GM20431 (cell line): ENCODE data around the gene CCM2L.

Source experiments
- in situ Hi-C: fragments of 300-500 bp; cut with MseI, MboI; formaldehyde crosslinking; loops from one replicate; pipeline ENCODE4 v1.15.0; 2020; ENCODE audit warnings: low sequenced_read_pairs; ENCODE audit not compliant: unreplicated experiment

The CCM2L gene

DNA sequence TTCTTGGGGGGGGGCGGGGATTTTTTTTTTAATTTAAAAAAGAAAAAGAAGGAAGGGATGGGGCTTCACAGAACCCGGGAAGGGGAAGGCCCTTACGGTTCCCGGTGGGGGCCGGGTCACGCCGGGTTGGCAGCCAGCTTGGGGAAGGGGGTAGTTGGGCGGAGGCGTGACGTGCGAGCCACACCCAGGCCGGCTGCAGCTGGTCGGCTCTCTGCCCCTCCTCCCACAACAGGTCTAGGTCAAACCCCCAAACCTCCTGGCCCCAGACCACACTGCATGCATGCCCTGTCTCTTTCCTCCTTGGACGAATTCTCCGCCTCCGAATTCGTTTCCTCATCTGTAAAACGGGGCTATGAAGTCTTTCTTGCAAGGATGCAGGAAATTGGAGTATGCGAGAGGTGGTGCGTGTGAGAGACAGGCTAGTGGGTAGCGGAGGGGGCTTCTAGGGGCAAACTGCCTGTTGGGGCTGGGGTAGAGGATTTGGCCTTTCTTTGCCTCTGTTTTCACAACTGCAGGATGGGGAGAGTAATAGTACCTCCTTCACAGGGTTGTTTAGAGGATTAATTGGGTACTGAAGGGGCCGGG lies 42.6 kb downstream of the CCM2L start:
- in situ Hi-C loops = no loop called here

DNA sequence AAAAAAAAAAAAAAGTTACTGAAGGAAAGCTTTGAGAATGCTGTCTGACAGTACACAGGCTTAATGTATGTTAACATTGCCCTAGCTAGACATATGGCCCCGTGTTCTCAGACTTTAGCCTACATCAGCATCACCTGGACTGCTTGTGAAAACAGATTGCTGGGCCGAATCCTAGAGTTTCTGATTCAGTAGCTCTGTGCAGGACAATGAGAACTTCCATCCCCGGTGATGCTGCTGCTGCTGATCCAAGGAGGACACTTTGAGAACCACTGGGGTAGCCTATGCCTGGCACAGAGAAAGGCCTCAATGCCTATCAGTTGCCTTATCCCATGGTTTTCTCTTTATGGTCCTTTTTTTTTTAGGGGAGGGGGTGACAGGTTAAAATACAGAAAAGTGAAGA lies 43.4 kb downstream of the CCM2L start:
- in situ Hi-C loops = no loop called here

DNA sequence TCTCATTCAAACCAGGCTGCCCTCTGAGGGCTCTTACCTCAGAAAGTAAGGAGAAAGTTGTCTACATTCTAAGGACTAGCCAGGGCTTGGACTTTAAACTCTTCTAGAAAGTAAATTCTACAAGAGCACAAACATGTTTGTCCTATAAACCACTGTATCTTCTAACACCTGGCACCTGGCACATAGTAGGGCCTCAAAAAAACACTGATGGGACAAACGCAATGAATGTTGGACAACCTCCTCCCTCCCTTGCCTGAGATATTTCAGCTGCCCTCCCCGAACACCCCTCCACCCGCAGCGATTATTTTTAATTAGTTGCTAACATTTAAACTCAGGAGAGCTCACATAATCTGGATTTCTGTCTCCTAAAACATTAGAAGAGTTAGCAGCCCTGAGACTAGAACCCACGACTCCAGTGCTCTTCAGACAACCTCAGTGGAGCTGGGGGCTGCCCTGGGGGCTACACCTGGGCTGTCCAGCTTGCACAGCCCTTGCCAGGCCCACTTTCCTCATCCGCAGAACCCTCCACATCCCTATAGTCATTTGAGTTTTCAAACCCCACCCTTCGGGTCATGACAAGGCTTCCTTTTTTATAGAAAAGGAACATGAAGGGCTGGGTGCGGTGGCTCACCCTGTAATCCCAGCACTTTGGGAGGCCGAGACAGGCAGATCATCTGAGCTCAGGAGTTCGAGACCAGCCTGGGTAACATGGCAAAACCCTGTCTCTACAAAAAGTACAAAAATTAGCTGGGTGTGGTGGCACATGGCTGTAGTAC lies 46.7 kb downstream of the CCM2L start:
- in situ Hi-C loops = no loop called here

DNA sequence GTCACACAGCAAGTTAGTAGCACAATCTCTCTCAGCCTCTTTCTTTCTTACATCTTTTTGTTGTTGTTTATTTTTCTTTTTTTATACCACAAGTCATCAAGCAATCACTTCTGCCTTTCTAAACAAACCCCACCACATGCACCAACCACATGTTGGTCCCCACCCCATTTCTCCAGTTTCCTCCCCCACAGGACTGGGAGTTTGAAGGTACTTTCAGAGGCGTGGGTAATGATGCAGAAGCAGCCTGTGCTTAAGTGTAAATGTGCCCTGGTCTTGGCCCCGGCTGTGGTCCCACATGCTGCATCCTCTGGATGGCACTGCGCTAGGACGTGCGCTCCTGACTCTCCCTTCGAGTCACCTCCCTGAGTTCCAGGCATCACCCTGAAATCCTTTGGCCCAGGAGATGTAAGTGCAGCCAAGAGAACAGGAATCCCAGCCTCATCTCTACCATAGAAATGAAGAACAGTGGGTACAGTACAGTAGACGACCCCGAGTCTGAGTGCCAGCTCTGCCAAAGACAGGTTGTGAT lies 47.5 kb downstream of the CCM2L start:
- in situ Hi-C loops = no loop called here

DNA sequence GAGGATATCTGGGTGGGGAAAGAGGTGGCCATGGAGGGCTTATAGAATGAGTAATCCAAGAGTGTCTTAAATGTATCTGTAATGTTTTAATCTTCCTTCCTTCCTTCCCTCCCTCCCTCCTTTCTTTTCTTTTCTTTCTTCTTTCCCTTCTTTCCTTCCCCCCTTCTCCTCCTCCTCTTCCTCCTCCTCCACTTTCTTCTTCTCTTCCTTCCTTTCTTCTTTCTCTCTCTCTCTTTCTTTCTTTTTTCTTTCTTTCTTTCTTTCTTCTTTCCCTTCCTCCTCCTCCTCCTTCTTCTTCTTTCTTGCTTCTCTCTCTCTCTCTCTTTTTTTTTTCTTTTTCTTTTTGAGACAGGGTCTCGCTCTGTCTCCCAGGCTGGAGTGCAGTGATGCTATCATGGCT lies 49.0 kb downstream of the CCM2L start:
- in situ Hi-C loops = no loop called here

DNA sequence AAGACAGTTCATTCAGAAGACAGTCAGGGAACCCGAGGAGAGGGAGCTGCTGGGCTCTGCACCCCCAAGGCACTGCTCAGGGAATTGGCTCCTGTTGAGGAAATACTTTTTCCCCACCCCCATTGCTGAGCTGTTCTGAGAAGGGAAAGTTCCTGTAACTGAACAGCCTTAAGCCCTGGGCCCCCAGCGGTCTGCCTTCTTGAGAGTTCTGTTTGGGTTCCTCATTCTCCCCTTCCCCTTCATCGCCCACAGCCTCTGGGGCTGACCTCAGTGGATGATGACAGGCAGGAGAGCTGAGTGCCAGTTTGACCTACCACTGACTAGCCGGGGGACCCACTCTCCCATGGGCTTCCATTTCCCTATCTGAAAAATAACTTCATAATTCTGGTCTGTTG lies 52.5 kb downstream of the CCM2L start:
- in situ Hi-C loops = no loop called here

DNA sequence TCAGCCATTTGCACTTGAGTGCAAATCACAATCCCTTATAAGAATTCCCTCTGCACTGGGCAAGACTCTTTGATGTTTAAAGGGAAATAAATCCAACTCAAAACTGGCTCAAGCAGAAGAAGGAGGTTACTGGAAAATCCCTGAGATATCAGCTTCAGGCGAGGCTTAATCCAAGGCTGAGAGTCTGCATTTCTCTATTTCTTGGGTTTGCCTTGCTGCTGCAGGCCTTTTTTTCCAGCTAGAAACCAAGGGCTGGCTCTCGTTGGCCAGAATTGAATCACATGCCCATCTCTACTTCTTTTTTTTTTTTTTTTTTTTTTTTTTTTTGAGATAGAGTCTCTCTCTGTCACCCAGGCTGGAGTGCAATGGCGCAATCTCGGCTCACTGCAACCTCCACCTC lies 53.5 kb downstream of the CCM2L start:
- in situ Hi-C loops = no loop called here

DNA sequence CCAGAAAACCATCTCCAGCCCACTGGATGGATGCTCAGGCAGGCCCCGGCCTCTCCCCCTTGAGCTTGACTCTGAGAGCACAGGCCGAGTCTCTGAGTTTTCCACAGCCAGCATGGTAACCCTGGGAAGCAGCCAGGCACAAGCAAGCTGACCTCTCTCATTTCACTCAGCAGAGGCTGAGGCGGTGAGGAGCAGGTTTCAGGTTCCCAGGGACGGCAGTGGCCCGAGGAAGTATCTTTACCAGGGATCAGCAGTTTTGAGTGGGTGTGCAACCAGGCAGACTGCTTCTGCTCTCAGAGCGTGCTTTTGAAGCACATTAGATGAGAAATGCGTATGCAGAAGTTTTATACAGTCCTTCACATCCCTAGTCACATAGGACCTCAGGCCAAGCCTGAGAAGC lies 54.4 kb downstream of the CCM2L start:
- in situ Hi-C loops = no loop called here

DNA sequence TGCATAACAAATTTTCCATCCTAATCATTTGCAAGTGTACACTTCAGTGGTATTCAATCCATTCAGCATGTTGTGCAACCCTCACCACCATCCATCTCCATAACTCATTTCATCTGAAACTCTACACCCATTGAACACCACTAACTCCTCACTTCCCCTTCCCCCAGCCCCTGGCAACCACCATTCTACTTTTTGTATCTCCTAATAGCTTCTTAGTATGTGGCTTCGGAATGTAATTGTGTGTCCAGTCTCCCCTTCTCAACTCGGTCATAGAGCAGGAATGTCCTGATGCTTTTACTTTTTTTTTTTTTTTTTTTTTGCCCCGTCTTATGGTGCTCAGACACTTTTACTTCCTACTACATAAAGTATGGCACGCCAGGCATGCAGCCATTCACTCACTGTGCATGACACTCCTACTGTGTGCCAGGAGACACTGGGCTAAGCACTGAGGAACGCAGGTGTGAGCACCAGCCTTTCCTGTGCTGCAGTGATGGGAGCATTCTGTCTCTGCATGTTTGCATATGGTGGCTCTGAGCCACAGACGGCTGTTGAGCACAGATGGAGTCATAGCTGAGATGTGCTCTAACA lies 57.1 kb downstream of the CCM2L start:
- in situ Hi-C loops = no loop called here

DNA sequence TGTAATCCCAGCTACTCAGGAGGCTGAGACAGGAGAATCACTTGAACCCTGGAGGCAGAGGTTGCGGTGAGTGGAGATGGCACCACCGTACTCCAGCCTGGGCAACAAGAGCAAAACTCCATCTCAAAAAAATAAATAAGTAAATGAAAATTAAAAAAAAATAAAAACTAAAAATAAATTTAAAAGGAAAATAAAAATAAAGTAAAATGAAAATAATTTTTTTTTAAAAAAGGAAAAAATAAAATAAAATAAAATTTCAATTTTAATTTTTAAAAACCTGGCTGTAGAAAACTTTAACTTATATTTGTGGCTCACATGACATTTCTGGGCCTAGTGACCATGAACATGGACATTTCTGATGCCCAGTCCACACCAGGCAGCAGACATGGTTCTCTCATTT lies 57.9 kb downstream of the CCM2L start:
- in situ Hi-C loops = no loop called here

DNA sequence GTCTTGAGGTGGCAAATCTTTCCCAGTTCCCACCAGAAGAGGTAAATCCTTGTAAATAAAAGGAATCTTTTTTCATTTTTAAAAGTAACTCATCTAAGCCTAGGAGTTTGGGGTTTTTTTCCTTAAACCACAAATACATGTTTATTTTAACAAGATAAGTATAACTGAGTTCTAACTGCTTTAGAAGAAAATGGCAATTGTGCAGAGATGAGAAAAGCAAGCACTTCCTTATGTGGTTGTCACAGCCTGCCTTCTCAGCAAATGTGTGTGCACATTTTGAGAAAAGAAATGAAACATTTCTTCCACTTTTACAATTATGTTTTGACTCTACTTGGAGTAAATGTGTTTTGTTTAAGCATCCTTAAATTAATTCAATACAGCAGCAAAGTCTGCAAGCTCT lies 59.5 kb downstream of the CCM2L start:
- in situ Hi-C loops = no loop called here

DNA sequence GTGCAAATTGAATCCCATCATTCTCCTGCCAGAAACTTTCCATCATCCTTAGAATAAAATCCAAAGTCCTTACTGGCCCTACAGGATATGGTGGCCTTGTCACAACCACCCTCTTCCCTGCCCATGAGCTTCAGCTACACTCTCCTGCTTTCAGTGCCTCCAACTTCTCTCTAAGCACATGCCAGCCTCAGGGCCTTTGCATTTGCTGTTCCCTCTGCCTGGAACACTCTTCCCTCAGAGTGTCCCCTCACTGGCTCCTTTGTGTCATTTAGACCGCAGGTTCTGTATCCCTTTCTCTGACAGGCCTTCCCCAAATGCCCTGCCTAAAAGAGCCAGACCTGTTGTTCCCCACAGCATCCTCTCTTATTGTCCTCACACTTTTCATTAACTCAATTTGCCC lies 60.0 kb downstream of the CCM2L start:
- in situ Hi-C loops = no loop called here

DNA sequence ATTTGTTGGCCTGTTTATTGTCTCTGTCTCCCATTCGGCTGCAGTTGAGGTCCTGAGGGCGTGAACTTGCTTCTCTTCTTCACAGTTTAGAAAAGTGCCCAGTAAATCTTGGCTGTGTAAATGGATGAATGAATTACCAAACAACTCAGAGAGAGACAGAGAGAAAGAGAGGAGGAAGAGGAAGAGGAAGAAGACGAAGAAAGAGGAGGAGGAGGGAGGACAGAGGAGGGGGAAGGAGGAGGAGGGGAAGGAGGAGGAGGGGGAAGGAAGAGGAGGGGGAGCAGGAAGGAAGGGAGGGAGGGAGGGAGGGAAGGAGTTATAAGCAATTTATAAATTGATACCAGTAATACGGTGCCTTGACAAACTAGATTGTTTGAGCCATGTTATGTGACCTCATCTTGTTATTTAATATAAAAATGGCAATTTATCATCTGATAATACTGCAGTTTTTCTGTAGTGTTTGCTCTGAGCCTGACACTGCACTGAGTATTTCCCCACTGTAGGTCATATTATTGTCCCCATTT lies 60.5 kb downstream of the CCM2L start:
- in situ Hi-C loops = no loop called here

DNA sequence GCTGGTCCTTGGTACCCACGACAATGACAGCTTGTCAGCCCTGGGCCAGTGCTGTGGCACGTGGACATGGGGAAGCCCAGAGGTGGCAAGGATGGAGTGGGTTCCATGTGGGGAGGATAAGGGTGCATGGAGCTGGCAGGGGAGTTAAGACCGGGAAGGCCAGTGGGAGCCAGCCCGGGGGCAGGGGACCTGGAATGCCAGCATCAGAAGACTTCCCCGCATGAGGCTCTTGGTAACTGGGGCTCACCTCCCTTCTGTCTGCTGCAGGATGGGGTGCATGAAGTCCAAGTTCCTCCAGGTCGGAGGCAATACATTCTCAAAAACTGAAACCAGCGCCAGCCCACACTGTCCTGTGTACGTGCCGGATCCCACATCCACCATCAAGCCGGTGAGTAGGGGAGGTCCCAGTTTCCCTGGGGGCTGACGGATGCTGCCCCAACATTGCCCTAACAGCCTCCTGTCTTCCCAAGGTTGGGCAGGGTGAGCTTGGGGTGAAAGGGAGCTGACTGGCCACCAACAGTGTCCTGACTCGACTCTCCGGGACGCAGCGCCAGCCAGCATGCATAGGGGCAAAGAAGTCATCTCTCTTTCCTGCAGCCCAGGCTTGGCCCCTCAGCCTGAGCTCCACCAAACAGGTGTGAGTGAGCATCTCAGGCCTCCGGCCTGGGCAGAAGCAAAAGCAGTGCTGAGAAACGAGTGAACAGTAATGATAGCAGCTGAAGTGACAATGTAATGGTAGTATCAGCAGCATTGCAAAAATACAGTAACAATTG lies 61.3 kb downstream of the CCM2L start:
- in situ Hi-C loops = no loop called here

DNA sequence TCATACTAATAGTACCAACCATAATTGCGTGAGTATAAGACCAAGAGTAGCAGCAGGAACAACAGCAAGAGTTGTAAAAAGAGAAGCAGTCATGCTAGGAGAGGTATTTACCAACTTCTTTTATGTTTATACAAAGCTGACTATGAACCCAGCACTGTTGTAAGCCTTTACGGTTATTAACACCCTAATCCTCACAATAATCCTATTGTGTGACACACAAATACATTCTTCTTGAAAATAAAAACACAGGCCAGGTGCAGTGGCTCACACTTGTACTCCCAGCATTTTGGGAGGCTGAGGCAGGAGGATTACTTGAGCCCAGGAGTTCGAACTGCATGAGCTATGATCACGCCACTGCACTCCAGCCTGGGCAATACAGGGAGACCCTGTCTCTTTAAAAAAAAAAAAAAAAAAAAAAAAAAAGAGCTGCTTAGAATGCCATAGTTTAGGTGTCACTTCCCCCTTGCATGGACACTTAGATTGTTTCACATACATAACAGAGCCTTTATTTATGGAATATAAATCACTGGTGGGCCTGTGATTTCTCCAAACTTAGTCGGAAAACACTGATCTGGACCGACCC lies 62.0 kb downstream of the CCM2L start:
- in situ Hi-C loops = no loop called here

DNA sequence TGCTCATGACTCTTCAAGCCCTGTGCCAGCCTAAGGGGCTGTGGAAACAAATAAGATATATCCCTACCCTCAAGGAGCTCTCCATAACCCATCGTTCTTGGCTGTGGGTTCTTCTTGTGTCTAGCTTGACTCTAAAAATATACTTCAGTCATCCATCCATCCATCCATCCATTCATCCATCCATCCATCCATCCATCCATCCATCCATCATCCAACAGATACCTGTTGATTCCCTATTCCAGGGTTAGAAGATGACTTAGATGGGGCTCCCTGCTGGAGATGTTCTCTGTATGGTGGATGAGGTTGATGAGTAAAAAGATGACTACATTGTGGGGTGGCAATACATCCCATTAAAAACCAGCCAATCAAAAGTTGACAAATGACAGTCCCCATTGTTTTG lies 65.3 kb downstream of the CCM2L start:
- in situ Hi-C loops = no loop called here

DNA sequence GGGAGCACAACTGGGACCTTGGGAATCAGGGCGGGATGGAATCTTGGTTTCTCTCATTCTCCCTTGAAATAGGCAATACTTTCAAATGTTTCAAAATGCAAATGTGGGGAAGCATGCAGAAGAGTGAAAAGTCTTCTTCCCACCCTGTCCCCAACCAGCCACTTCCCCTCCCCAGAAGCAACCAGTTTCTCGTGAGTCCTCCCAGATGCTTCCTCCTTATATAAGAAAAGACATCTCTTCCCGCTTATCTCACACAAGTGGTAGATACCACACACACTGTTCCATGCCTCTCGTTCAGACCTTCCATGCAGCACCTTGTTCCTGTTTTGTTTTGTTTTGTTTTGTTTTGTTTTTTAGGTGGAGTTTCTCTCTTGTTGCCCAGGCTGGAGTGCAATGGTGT lies 67.0 kb downstream of the CCM2L start:
- in situ Hi-C loops = no loop called here

DNA sequence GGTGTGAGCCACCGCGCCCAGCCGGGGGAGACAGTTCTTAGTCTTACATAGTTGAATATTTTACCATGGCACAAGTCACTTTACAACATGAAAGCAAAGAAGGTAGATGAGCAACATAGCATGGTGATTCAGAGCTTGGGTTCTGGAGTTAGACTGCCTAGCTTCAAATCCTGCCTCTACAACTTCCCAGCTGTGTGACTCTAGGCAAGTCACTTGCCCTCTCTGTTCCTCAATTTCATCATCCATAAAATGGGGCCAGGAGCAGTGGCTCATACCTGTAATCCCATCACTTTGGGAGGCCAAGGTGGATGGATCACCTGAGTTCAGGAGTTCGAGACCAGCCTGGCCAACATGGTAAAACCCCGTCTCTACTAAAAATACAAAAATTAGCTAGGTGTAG lies 68.1 kb downstream of the CCM2L start:
- in situ Hi-C loops = no loop called here

DNA sequence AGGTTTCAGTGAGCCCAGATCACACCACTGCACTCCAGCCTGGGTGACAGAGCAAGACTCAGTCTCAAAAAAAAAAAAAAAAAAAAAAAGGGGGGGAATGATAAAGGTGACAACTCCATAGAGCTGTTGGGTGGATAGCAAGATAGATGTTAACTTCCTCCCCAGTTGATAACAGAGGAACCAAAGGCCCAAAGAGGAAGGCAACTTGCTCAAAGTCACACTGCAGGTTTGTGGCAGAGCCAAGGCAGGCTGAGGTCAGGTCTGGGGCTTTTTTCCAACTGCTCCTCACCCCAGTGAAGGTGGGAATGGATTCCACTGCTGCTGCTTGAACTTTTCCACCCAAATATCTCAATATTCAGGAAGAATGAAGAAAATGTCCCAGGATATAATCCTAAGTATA lies 68.6 kb downstream of the CCM2L start:
- in situ Hi-C loops = no loop called here

DNA sequence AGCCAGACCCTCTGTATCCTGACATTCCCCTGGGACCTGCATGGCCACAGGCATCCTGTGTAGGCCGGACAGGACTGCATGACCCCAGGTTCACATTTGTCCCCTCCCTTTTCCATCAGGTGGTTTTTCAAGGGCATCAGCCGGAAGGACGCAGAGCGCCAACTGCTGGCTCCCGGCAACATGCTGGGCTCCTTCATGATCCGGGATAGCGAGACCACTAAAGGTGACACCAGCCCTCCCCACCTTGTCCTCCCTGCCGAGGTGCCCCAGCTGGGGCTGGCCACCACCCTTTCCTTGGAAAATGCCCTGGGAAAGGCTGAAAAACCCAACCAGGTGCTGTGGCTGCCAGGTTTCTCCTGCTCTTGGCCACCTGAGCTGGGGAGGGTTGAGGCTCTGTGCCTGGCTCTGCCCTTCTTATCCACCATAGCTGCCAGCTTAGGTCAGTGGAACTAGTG lies 69.4 kb downstream of the CCM2L start:
- in situ Hi-C loops = no loop called here
